Endothelial cell (in vitro differentiated cells): ENCODE results near the gene ARID3C. TPM values are rescaled to one million over a fixed set of nuclear protein-coding genes. Genes with fewer than 3 reads are reported as not detected.

Source experiments
- DNase-seq: peaks from one replicate; pipeline ENCODE4 v3.0.0; 2021; ENCODE audit warnings: low spot score
- H3K27ac Mint-ChIP-seq: one replicate; pipeline ENCODE4 v1.8.0; 2021; ENCODE audit warnings: mixed read lengths, inconsistent platforms; ENCODE audit not compliant: unreplicated experiment
- H3K27me3 Mint-ChIP-seq: one replicate; pipeline ENCODE4 v1.8.0; 2021; ENCODE audit warnings: mild to moderate bottlenecking, moderate library complexity, mixed read lengths, inconsistent platforms; ENCODE audit not compliant: unreplicated experiment
- H3K36me3 Mint-ChIP-seq: one replicate; pipeline ENCODE4 v1.8.0; 2021; ENCODE audit warnings: mild to moderate bottlenecking, low read depth, mixed read lengths, inconsistent platforms; ENCODE audit not compliant: unreplicated experiment
- H3K4me1 Mint-ChIP-seq: one replicate; pipeline ENCODE4 v1.8.0; 2021; ENCODE audit warnings: mild to moderate bottlenecking, mixed read lengths, inconsistent platforms; ENCODE audit not compliant: unreplicated experiment
- H3K4me3 Mint-ChIP-seq: one replicate; pipeline ENCODE4 v1.8.0; 2021; ENCODE audit warnings: mild to moderate bottlenecking, mixed read lengths, inconsistent platforms; ENCODE audit not compliant: unreplicated experiment
- H3K9me3 Mint-ChIP-seq: one replicate; pipeline ENCODE4 v1.8.0; 2021; ENCODE audit warnings: mixed read lengths, inconsistent platforms; ENCODE audit not compliant: unreplicated experiment
- CTCF ChIP-seq: fragments of 200-600 bp; sonication (generic); IDR thresholded peaks from one replicate; pipeline ENCODE4 v1.5.0; 2021; ENCODE audit warnings: antibody characterized with exemption; ENCODE audit not compliant: unreplicated experiment
- total RNA-seq: library from RNA; stranded (reverse); fragmentation: NEBNext Ultra II Directional; extraction: Animal tissue kit (Norgen Biotek cat#: 25700); gene quantifications from one replicate; pipeline ENCODE4 v1.2.1, GENCODE V29; 2021; ENCODE audit not compliant: unreplicated experiment

The ARID3C gene
- total RNA-seq, 1 donor from 2014 or later = not detected

GRCh38 chr9:34652602-34653000 lies 23.7 kb upstream of the ARID3C start:
- TF ChIP-seq CTCF = no peak
- Mint-ChIP-seq H3K27me3 (peaks cover 15% of the 10 kb centered on the region), H3K4me3 (peak overlapping the region; percentile 90), H3K4me1 (peaks cover 31% of the 10 kb centered on the region), H3K9me3 (no peaks in the 10 kb centered on the region), H3K27ac (peak overlapping the region; percentile 90), H3K36me3 (peaks cover 11% of the 10 kb centered on the region)
- no peak for DNase-seq

- Mint-ChIP-seq H3K27ac (peak within 1 kb of the TSS; percentile 91), H3K4me1 (peaks cover 36% of the 10 kb centered on the region), H3K4me3 (peak within 1 kb of the TSS; percentile 90), H3K27me3 (peaks cover 17% of the 10 kb centered on the region), H3K9me3 (no peaks in the 10 kb centered on the region), H3K36me3 (peaks cover 11% of the 10 kb centered on the region)
- peak; percentile 74 for DNase-seq
- no peak for TF ChIP-seq CTCF
Measured at GRCh38 chr9:34651876-34652601, 23.2 kb upstream of the ARID3C start, which contains the start of gene IL11RA. Gene IL11RA (plus strand): TSS chr9:34652185. CDS start chr9:34655218, 3,033 bp downstream.

GRCh38 chr9:34651321-34651720 lies 22.5 kb upstream of the ARID3C start:
- Mint-ChIP-seq H3K27ac (peak overlapping the region; percentile 91), H3K4me1 (peaks cover 36% of the 10 kb centered on the region), H3K4me3 (peak overlapping the region; percentile 87), H3K27me3 (peaks cover 17% of the 10 kb centered on the region), H3K9me3 (no peaks in the 10 kb centered on the region), H3K36me3 (peaks cover 11% of the 10 kb centered on the region)
- no peak for DNase-seq
- no peak for TF ChIP-seq CTCF

GRCh38 chr9:34650816-34651215 lies 21.9 kb upstream of the ARID3C start:
- DNase-seq = no peak

More at GRCh38 chr9:34650816-34651215, 21.9 kb upstream of the ARID3C start:
- Mint-ChIP-seq H3K27ac (peak overlapping the region; percentile 91), H3K4me3 (peak overlapping the region; percentile 25), H3K9me3 (no peaks in the 10 kb centered on the region), H3K27me3 (peaks cover 17% of the 10 kb centered on the region), H3K4me1 (peaks cover 36% of the 10 kb centered on the region), H3K36me3 (peaks cover 11% of the 10 kb centered on the region)
- TF ChIP-seq CTCF = no peak
